UCSD-AML1 (cell line): ENCODE data around the gene RANBP17.

Experiments
- DNase-seq: peaks from one replicate; lab custom pipeline; 2025; ENCODE audit not compliant: unreplicated experiment; lab: John Stamatoyannopoulos, UW

RANBP17 gene

GRCh38 chr5:171080186-171080938, 218.5 kb downstream of the RANBP17 start:
- no peak for DNase-seq

GRCh38 chr5:171081319-171081718, 219.5 kb downstream of the RANBP17 start:
- DNase-seq: no peak

GRCh38 chr5:171092194-171092593, 230.4 kb downstream of the RANBP17 start:
- DNase-seq: no peak

- no peak for DNase-seq
These were observed 231.8 kb downstream of the RANBP17 start for GRCh38 chr5:171093598-171093997.

- no peak for DNase-seq
These were observed 232.5 kb downstream of the RANBP17 start for GRCh38 chr5:171094356-171094755.

- DNase-seq: no peak
These were observed 241.2 kb downstream of the RANBP17 start for GRCh38 chr5:171102877-171103610.

GRCh38 chr5:171107669-171108068, 245.9 kb downstream of the RANBP17 start:
- DNase-seq: no peak

- DNase-seq: no peak
These were observed 253.7 kb downstream of the RANBP17 start for GRCh38 chr5:171115519-171115918.

GRCh38 chr5:171116719-171117118, 254.9 kb downstream of the RANBP17 start:
- no peak for DNase-seq

- no peak for DNase-seq
These were observed 259.3 kb downstream of the RANBP17 start for GRCh38 chr5:171120986-171121622.

- DNase-seq: no peak
These were observed 259.8 kb downstream of the RANBP17 start for GRCh38 chr5:171121638-171122037.

GRCh38 chr5:171122372-171122771, 260.6 kb downstream of the RANBP17 start:
- no peak for DNase-seq

- DNase-seq: no peak
These were observed 261.6 kb downstream of the RANBP17 start for GRCh38 chr5:171123417-171123816.

GRCh38 chr5:171127314-171127713, 265.5 kb downstream of the RANBP17 start:
- DNase-seq: no peak

GRCh38 chr5:171128136-171128535, 266.3 kb downstream of the RANBP17 start:
- DNase-seq: no peak

- no peak for DNase-seq
These were observed 267.5 kb downstream of the RANBP17 start for GRCh38 chr5:171129308-171129707.

GRCh38 chr5:171131497-171131896, 269.7 kb downstream of the RANBP17 start:
- no peak for DNase-seq

GRCh38 chr5:171137768-171138525, 276.1 kb downstream of the RANBP17 start:
- no peak for DNase-seq

- DNase-seq: no peak
These were observed 277.4 kb downstream of the RANBP17 start for GRCh38 chr5:171139227-171139626.

- no peak for DNase-seq
These were observed 280.8 kb downstream of the RANBP17 start for GRCh38 chr5:171142617-171143016.

- DNase-seq: no peak
These were observed 281.4 kb downstream of the RANBP17 start for GRCh38 chr5:171143171-171143570.
